Measurements from ENCODE around the gene RNF150. TPM values are rescaled to one million over a fixed set of nuclear protein-coding genes. Genes with fewer than 3 reads are reported as not detected.

RNF150 gene
- total RNA-seq, 1 donor from 2014 or later = 5.8 TPM

DNA sequence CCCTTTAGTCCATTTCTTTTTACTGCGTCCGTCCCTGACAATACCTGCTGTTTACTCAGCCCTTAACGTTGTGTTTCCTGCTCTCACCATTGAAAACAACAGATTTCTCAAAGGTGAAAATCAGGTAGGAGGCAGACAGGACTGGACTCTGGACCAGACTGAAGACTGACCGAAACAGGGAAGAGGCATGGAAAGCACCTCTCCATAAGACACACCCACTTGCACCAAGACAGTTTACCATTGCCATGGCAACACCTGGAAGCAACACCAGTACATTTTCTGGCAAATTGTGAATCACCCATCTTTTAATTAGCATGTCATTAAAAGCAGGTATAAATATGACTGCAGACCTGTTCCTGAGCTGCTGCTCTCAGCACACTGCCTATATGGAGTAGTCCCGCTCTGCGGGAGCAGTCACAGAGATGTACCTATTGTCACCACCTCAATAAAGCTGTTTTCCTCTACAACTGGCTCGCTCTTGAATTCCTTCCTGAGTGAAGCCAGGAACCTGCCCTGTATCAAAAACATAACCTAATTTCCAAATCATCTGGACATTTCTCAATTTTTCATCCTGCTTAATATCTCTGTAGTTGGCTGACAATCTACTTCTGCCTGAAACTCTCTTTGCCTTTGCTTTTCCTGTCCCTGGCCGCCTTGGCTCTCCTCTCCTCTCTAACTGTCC lies 117.0 kb downstream of the RNF150 start:
- Mint-ChIP-seq H3K27ac (ENCODE audit: unreplicated experiment) (no peak overlapping the region), H3K36me3 (ENCODE audit: low read depth, unreplicated experiment) (no peaks in the 10 kb centered on the region), H3K4me3 (ENCODE audit: unreplicated experiment) (no peak overlapping the region), H3K27me3 (ENCODE audit: unreplicated experiment) (no peaks in the 10 kb centered on the region), H3K9me3 (ENCODE audit: unreplicated experiment) (no peaks in the 10 kb centered on the region), H3K4me1 (ENCODE audit: unreplicated experiment) (peaks cover 2% of the 10 kb centered on the region)
- DNase-seq (ENCODE audit: low spot score) = no peak
- TF ChIP-seq, protein P1, sequence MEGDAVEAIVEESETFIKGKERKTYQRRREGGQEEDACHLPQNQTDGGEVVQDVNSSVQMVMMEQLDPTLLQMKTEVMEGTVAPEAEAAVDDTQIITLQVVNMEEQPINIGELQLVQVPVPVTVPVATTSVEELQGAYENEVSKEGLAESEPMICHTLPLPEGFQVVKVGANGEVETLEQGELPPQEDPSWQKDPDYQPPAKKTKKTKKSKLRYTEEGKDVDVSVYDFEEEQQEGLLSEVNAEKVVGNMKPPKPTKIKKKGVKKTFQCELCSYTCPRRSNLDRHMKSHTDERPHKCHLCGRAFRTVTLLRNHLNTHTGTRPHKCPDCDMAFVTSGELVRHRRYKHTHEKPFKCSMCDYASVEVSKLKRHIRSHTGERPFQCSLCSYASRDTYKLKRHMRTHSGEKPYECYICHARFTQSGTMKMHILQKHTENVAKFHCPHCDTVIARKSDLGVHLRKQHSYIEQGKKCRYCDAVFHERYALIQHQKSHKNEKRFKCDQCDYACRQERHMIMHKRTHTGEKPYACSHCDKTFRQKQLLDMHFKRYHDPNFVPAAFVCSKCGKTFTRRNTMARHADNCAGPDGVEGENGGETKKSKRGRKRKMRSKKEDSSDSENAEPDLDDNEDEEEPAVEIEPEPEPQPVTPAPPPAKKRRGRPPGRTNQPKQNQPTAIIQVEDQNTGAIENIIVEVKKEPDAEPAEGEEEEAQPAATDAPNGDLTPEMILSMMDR (IDR thresholded peaks at IDR 0.05; ENCODE audit: unreplicated experiment) = no peak

DNA sequence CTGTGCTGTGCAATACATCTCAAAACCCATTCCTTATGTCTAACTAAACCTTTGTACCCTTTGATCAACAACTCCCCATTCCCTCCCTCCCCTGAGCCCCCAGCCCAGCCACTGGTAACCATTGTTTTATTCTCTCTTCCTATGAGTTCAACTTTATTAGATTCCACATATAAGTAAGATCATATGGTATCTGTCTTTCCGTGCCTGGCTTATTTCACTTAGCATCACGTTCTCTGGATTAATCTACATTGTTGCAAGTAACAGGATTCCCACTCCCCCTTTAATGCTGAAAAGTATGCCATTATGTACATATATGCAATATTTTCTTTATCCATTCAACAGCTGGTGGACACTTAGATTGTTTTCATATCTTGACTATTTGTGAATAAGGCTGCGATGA lies 119.4 kb downstream of the RNF150 start:
- H3K27me3 Mint-ChIP-seq (ENCODE audit: unreplicated experiment) = no peaks in the 10 kb centered on the region
- H3K4me3 Mint-ChIP-seq (ENCODE audit: unreplicated experiment) = no peak overlapping the region
- H3K4me1 Mint-ChIP-seq (ENCODE audit: unreplicated experiment) = no peaks in the 10 kb centered on the region
- no peak for DNase-seq (ENCODE audit: low spot score)
- no peaks in the 10 kb centered on the region for H3K9me3 Mint-ChIP-seq (ENCODE audit: unreplicated experiment)
- TF ChIP-seq, protein P1 (IDR thresholded peaks at IDR 0.05; ENCODE audit: unreplicated experiment) = no peak
- no peaks in the 10 kb centered on the region for H3K36me3 Mint-ChIP-seq (ENCODE audit: low read depth, unreplicated experiment)
- H3K27ac Mint-ChIP-seq (ENCODE audit: unreplicated experiment) = no peak overlapping the region

DNA sequence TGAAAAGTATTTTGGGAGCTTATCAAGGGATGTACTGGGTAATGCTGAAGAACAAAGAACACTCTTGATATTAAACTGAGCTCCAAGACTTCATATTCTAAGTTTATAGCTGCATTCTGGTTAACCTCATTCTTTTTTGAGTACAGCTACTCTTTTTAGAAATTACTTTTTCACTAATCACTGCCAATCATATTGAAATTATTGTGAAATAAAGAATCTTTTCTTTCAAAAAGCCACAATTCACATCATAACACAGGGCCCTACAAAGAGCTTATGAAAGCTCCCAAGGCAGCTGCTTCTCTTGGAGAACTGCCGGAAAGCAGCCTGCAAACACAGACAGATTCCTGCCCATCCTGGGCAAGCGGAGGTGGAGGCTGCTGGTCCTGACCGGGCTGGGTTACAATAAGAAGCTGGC lies 121.4 kb downstream of the RNF150 start:
- no peaks in the 10 kb centered on the region for H3K27me3 Mint-ChIP-seq (ENCODE audit: unreplicated experiment)
- no peak overlapping the region for H3K4me3 Mint-ChIP-seq (ENCODE audit: unreplicated experiment)
- H3K36me3 Mint-ChIP-seq (ENCODE audit: low read depth, unreplicated experiment) = no peaks in the 10 kb centered on the region
- no peak for DNase-seq (ENCODE audit: low spot score)
- no peaks in the 10 kb centered on the region for H3K4me1 Mint-ChIP-seq (ENCODE audit: unreplicated experiment)
- TF ChIP-seq, protein P1 (IDR thresholded peaks at IDR 0.05; ENCODE audit: unreplicated experiment) = no peak
- H3K27ac Mint-ChIP-seq (ENCODE audit: unreplicated experiment) = no peak overlapping the region
- H3K9me3 Mint-ChIP-seq (ENCODE audit: unreplicated experiment) = no peaks in the 10 kb centered on the region

DNA sequence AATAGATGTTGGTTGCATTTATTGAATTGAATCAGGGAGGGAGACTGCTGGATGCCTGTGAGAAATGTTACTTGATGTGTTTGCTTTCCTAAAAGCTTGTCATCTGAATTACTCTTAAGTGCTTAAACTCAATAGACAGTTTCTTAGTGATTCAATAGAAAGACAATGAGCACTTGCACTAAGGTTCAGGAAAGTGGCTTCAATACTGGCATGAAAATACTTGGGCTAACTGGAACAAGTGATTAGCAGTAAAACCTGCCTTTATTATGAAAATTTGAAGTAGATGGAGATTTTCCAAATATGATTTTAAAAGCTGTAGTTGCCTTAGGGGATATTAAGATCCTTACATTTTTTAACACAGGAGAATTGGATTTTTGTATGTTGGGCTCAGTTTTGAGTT lies 123.3 kb downstream of the RNF150 start:
- Mint-ChIP-seq H3K27ac (ENCODE audit: unreplicated experiment) (no peak overlapping the region), H3K4me1 (ENCODE audit: unreplicated experiment) (no peaks in the 10 kb centered on the region), H3K9me3 (ENCODE audit: unreplicated experiment) (no peaks in the 10 kb centered on the region), H3K36me3 (ENCODE audit: low read depth, unreplicated experiment) (no peaks in the 10 kb centered on the region), H3K4me3 (ENCODE audit: unreplicated experiment) (no peak overlapping the region), H3K27me3 (ENCODE audit: unreplicated experiment) (no peaks in the 10 kb centered on the region)
- DNase-seq (ENCODE audit: low spot score) = no peak
- TF ChIP-seq, protein P1 (IDR thresholded peaks at IDR 0.05; ENCODE audit: unreplicated experiment) = no peak

DNA sequence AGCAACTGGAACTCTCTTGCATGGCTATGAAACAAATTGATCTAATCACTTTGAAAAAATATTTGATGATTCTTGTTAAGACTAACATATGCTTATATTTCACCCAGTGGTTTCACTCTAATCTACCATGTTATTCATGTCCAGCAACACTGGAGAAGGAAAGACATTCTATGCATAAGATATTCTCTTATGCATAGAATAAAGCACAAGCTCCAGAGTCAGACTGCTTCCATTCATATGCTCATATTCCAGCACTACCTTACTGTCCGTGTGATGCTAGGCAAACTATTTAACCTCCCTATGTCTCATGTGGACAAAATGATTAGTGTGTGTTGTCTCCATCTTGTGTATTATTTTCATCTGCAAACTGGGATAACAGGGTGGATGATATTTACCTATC lies 124.1 kb downstream of the RNF150 start:
- no peak overlapping the region for H3K4me3 Mint-ChIP-seq (ENCODE audit: unreplicated experiment)
- H3K36me3 Mint-ChIP-seq (ENCODE audit: low read depth, unreplicated experiment) = no peaks in the 10 kb centered on the region
- H3K27me3 Mint-ChIP-seq (ENCODE audit: unreplicated experiment) = no peaks in the 10 kb centered on the region
- no peaks in the 10 kb centered on the region for H3K9me3 Mint-ChIP-seq (ENCODE audit: unreplicated experiment)
- DNase-seq (ENCODE audit: low spot score) = no peak
- TF ChIP-seq, protein P1 (IDR thresholded peaks at IDR 0.05; ENCODE audit: unreplicated experiment) = no peak
- H3K4me1 Mint-ChIP-seq (ENCODE audit: unreplicated experiment) = no peaks in the 10 kb centered on the region
- no peak overlapping the region for H3K27ac Mint-ChIP-seq (ENCODE audit: unreplicated experiment)
